Trophoblast cell (in vitro differentiated cells and primary cell): ENCODE data around the gene THEMIS.

Experiments used
- DNase-seq, 2 donors: peaks; one replicate each; pipeline ENCODE4 v3.0.0-alpha.2; 2016
- H2AFZ ChIP-seq: 2 replicates; pipeline ENCODE4 v1.6.1; 2013; ENCODE audit warnings: low read length, moderate library complexity, mild to moderate bottlenecking; ENCODE audit not compliant: insufficient read depth, poor library complexity
- H2AK5ac ChIP-seq: 2 replicates; pipeline ENCODE4 v1.6.1; 2013; ENCODE audit warnings: mild to moderate bottlenecking, low read length
- H2BK120ac ChIP-seq: 2 replicates; pipeline ENCODE4 v1.6.1; 2013; ENCODE audit warnings: low read length, mild to moderate bottlenecking, moderate library complexity; ENCODE audit not compliant: insufficient read depth, poor library complexity
- H2BK12ac ChIP-seq: 2 replicates; pipeline ENCODE4 v1.6.1; 2013; ENCODE audit warnings: mild to moderate bottlenecking, low read length, moderate library complexity
- H2BK5ac ChIP-seq: 2 replicates; pipeline ENCODE4 v1.6.1; 2013; ENCODE audit warnings: low read length, low read depth, moderate library complexity, mild to moderate bottlenecking; ENCODE audit not compliant: poor library complexity
- H3K14ac ChIP-seq: 2 replicates; pipeline ENCODE4 v1.6.1; 2013; ENCODE audit warnings: mild to moderate bottlenecking, low read length
- H3K18ac ChIP-seq: 2 replicates; pipeline ENCODE4 v1.6.1; 2013; ENCODE audit warnings: mild to moderate bottlenecking, low read length
- H3K23ac ChIP-seq: 2 replicates; pipeline ENCODE4 v1.6.1; 2013; ENCODE audit warnings: low read length
- H3K27ac ChIP-seq: 2 replicates; pipeline ENCODE4 v1.5.1; 2013; ENCODE audit warnings: low read depth, mild to moderate bottlenecking, inconsistent platforms, low read length, moderate library complexity
- H3K27me3 ChIP-seq: 2 replicates; pipeline ENCODE4 v1.6.1; 2013; ENCODE audit warnings: inconsistent platforms, mild to moderate bottlenecking, low read length, moderate library complexity; ENCODE audit not compliant: insufficient read depth
- H3K36me3 ChIP-seq, 2 experiments: 1 replicate in 1 of 2; 2 replicates in 1 of 2; pipeline ENCODE4 v1.6.1; 2013; ENCODE audit warnings: low read length in 2 of 2, mild to moderate bottlenecking in 2 of 2, moderate library complexity in 1 of 2; ENCODE audit not compliant: insufficient read depth in 2 of 2, control insufficient read depth in 1 of 2
- H3K4ac ChIP-seq: 2 replicates; pipeline ENCODE4 v1.6.1; 2013; ENCODE audit warnings: low read depth, mild to moderate bottlenecking, low read length, moderate library complexity
- H3K4me1 ChIP-seq, 2 experiments: 1 replicate in 1 of 2; 2 replicates in 1 of 2; pipeline ENCODE4 v1.6.1; 2013; ENCODE audit warnings: low read length in 2 of 2, mild to moderate bottlenecking in 2 of 2, moderate library complexity in 1 of 2; ENCODE audit not compliant: insufficient read depth in 2 of 2, control insufficient read depth in 1 of 2
- H3K4me2 ChIP-seq: 2 replicates; pipeline ENCODE4 v1.6.1; 2013; ENCODE audit warnings: inconsistent platforms, mild to moderate bottlenecking, low read length, moderate library complexity
- H3K4me3 ChIP-seq: 2 replicates; pipeline ENCODE4 v1.5.1; 2013; ENCODE audit warnings: mild to moderate bottlenecking, low read depth, low read length, inconsistent platforms
- H3K79me1 ChIP-seq: one replicate; pipeline ENCODE4 v1.6.1; 2013; ENCODE audit warnings: low read length
- H3K79me2 ChIP-seq: 2 replicates; pipeline ENCODE4 v1.6.1; 2013; ENCODE audit warnings: low read length, mild to moderate bottlenecking; ENCODE audit not compliant: control insufficient read depth, insufficient read depth, poor library complexity
- H3K9ac ChIP-seq: 2 replicates; pipeline ENCODE4 v1.6.1; 2013; ENCODE audit warnings: mild to moderate bottlenecking, low read length
- H3K9me3 ChIP-seq: 2 replicates; pipeline ENCODE4 v1.6.1; 2013; ENCODE audit warnings: low read depth, mild to moderate bottlenecking, control low read depth, inconsistent platforms, low read length; ENCODE audit not compliant: insufficient read depth
- H4K12ac ChIP-seq: 2 replicates; pipeline ENCODE4 v1.6.1; 2013; ENCODE audit warnings: low read depth, mild to moderate bottlenecking, low read length, moderate library complexity
- H4K8ac ChIP-seq: 2 replicates; pipeline ENCODE4 v1.6.1; 2013; ENCODE audit warnings: low read depth, mild to moderate bottlenecking, low read length, moderate library complexity
- H4K91ac ChIP-seq: one replicate; pipeline ENCODE4 v1.6.1; 2013; ENCODE audit warnings: low read depth, mild to moderate bottlenecking, low read length, moderate library complexity
- WGBS: extraction: QIAGEN DNeasy Blood & Tissue Kit; methylation state at CpG from one replicate; pipeline ENCODE4 v1.1.7; 2013; ENCODE audit warnings: missing lambda C conversion rate; ENCODE audit not compliant: insufficient read length, insufficient coverage; ENCODE audit errors: extremely low coverage; 5-methylcytosine and 5-hydroxymethylcytosine counted together

Gene THEMIS

DNA sequence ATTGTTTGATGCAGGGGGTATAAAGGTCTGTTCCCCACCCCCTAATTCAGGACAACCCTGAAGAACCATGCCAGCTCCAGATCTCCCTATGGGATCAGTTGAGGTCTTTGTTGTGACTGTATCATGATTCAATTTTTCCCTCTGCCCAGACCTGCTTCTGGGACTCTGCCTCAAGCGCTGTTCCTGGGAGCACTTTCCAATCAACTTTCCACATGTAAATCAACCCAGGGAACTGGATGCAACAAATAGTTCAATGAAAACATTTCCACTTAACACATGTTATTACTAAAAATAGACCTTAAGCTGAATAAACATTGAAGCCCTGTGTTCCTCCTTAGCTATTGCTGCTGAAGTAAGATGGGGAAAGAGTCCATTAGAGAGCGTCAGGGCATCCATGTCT is 184.4 kb downstream of the THEMIS start:
- H3K4ac ChIP-seq = no peak overlapping the region
- no peak overlapping the region for H3K14ac ChIP-seq
- H3K9me3 ChIP-seq = no peaks in the 10 kb centered on the region
- H2BK120ac ChIP-seq = no peak overlapping the region
- H3K4me2 ChIP-seq = no peak overlapping the region
- no peaks in the 10 kb centered on the region for H3K79me1 ChIP-seq
- H4K8ac ChIP-seq = no peak overlapping the region
- H2AK5ac ChIP-seq = no peak overlapping the region
- no peak overlapping the region for H4K12ac ChIP-seq
- H2BK5ac ChIP-seq = no peak overlapping the region
- H3K36me3 ChIP-seq = no peaks in the 10 kb centered on the region
- DNase-seq = no peak
- H3K79me2 ChIP-seq = no peaks in the 10 kb centered on the region
- no peaks in the 10 kb centered on the region for H3K4me1 ChIP-seq
- H3K4me3 ChIP-seq = no peak overlapping the region
- H4K91ac ChIP-seq = no peak overlapping the region
- no peak overlapping the region for H3K27ac ChIP-seq
- H3K23ac ChIP-seq = no peak overlapping the region
- no peak overlapping the region for H3K9ac ChIP-seq
- H2BK12ac ChIP-seq = no peak overlapping the region
- no peak overlapping the region for H2AFZ ChIP-seq
- WGBS = no CpG with 5 or more reads among the region's 2 CpGs
- H3K27me3 ChIP-seq = no peaks in the 10 kb centered on the region
- no peak overlapping the region for H3K18ac ChIP-seq

DNA sequence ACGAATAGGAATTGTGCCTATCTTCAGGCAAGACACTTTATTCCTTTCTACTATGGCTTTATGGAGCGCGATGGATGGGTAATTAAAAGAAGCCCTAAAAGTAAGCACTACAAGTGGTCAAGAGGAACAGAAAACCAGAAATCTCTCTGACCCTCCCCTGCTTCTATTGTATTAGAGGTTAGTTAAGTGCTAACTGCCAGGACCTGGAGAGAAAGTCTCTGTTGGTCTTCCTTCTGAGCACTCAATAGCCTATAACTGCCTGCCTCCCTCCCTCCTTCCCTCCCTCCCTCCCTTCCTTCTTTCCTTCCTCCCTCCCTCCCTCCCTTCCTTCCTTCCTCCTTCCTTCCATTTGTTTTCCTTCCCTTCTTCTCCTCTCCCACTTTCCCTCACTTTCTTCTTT is 190.2 kb downstream of the THEMIS start:
- H3K14ac ChIP-seq = no peak overlapping the region
- no peak overlapping the region for H2AK5ac ChIP-seq
- H3K23ac ChIP-seq = no peak overlapping the region
- H2BK120ac ChIP-seq = no peak overlapping the region
- H3K4me1 ChIP-seq = no peaks in the 10 kb centered on the region
- H3K36me3 ChIP-seq = no peaks in the 10 kb centered on the region
- no peak overlapping the region for H3K4me2 ChIP-seq
- no CpG with 5 or more reads among the region's 3 CpGs for WGBS
- no peak overlapping the region for H3K27ac ChIP-seq
- no peak for DNase-seq
- no peak overlapping the region for H2AFZ ChIP-seq
- H3K79me2 ChIP-seq = no peaks in the 10 kb centered on the region
- H3K27me3 ChIP-seq = no peaks in the 10 kb centered on the region
- H3K18ac ChIP-seq = no peak overlapping the region
- H4K12ac ChIP-seq = no peak overlapping the region
- no peak overlapping the region for H4K91ac ChIP-seq
- H3K9ac ChIP-seq = no peak overlapping the region
- no peaks in the 10 kb centered on the region for H3K9me3 ChIP-seq
- no peak overlapping the region for H3K4ac ChIP-seq
- no peak overlapping the region for H4K8ac ChIP-seq
- no peak overlapping the region for H2BK5ac ChIP-seq
- no peak overlapping the region for H3K4me3 ChIP-seq
- H2BK12ac ChIP-seq = no peak overlapping the region
- H3K79me1 ChIP-seq = no peaks in the 10 kb centered on the region

DNA sequence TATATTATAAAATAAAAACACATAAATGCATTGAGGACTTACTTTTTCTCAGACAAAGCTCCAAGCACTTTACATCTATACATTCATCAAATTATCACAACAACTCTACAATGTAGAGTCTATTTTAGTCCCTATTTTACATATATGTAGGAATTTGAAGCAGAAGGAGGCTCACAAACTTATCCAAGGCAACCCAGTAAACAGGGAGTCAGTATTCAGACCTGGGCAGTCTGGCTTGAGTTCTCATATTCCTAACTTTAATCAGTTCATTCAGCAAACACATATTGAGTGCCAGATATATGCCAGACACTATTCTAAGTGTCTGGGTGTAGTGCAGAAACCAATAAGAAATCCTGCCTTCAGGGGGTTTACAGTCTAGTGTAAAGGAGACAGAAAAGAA is 194.6 kb downstream of the THEMIS start:
- H3K4ac ChIP-seq = no peak overlapping the region
- no peak overlapping the region for H2BK12ac ChIP-seq
- no peak overlapping the region for H4K12ac ChIP-seq
- no peaks in the 10 kb centered on the region for H3K79me2 ChIP-seq
- no peak overlapping the region for H3K4me3 ChIP-seq
- no peaks in the 10 kb centered on the region for H3K27me3 ChIP-seq
- H3K36me3 ChIP-seq = no peaks in the 10 kb centered on the region
- DNase-seq = no peak
- H3K4me2 ChIP-seq = no peak overlapping the region
- no peak overlapping the region for H3K27ac ChIP-seq
- no peaks in the 10 kb centered on the region for H3K9me3 ChIP-seq
- H4K8ac ChIP-seq = no peak overlapping the region
- no peak overlapping the region for H3K23ac ChIP-seq
- no peak overlapping the region for H4K91ac ChIP-seq
- H3K14ac ChIP-seq = no peak overlapping the region
- no peak overlapping the region for H2AK5ac ChIP-seq
- no peak overlapping the region for H2AFZ ChIP-seq
- H2BK120ac ChIP-seq = no peak overlapping the region
- H3K9ac ChIP-seq = no peak overlapping the region
- H3K18ac ChIP-seq = no peak overlapping the region
- no peak overlapping the region for H2BK5ac ChIP-seq
- no peaks in the 10 kb centered on the region for H3K4me1 ChIP-seq
- H3K79me1 ChIP-seq = no peaks in the 10 kb centered on the region

DNA sequence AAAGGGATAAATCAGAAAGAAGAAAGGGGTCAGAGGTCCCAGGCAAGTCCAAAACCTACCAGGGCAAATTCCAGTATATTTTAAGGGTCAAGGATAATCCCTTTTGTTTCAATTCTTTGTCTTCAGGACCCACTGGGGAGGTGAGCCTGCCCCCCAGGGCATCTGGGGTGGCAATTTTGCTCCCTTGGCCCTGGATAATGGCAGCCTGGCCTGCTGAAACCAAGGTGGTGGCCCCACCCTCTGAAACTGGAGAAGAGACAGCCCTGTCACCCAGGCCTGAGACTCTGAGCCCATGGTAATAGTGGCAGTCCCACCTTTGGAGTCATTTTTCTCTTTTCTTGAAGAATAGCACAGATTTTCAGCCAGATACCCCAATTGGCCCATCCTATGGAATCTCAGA is 205.8 kb downstream of the THEMIS start:
- no peak overlapping the region for H3K23ac ChIP-seq
- no peak overlapping the region for H3K4me3 ChIP-seq
- no peak overlapping the region for H3K4me2 ChIP-seq
- no peaks in the 10 kb centered on the region for H3K4me1 ChIP-seq
- no peak for DNase-seq
- no peak overlapping the region for H2BK5ac ChIP-seq
- H3K79me2 ChIP-seq = no peaks in the 10 kb centered on the region
- no peaks in the 10 kb centered on the region for H3K27me3 ChIP-seq
- no peak overlapping the region for H2BK12ac ChIP-seq
- H3K9me3 ChIP-seq = no peaks in the 10 kb centered on the region
- H4K12ac ChIP-seq = no peak overlapping the region
- no peak overlapping the region for H3K27ac ChIP-seq
- H3K36me3 ChIP-seq = no peaks in the 10 kb centered on the region
- no peak overlapping the region for H2BK120ac ChIP-seq
- H4K91ac ChIP-seq = no peak overlapping the region
- no peak overlapping the region for H4K8ac ChIP-seq
- H3K9ac ChIP-seq = no peak overlapping the region
- no peak overlapping the region for H3K18ac ChIP-seq
- H2AK5ac ChIP-seq = no peak overlapping the region
- no peak overlapping the region for H2AFZ ChIP-seq
- H3K14ac ChIP-seq = no peak overlapping the region
- no peaks in the 10 kb centered on the region for H3K79me1 ChIP-seq
- no peak overlapping the region for H3K4ac ChIP-seq

DNA sequence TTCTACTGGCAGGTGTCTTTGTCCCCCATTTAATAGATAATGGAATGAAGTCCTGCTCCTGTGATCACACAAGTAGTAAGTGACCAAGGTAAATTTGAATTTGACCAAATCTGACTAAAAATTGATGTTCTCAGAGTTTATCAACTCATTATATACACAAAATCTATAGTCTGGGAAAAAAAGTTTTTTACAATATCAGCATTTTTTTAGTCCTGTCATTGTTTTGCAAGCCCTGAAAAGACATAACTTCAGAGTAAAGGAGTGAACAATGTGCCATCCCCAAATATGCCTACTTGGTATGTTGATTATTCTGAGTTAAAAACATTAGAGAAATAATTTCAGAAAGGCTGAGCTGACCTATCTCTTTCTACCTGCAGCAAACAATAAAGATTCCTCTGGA is 209.7 kb downstream of the THEMIS start:
- no peak overlapping the region for H2BK12ac ChIP-seq
- H3K4me3 ChIP-seq = no peak overlapping the region
- no peak overlapping the region for H2AFZ ChIP-seq
- no peak overlapping the region for H3K4ac ChIP-seq
- H3K9me3 ChIP-seq = no peaks in the 10 kb centered on the region
- H2BK5ac ChIP-seq = no peak overlapping the region
- no peaks in the 10 kb centered on the region for H3K79me2 ChIP-seq
- H3K27ac ChIP-seq = no peak overlapping the region
- H2AK5ac ChIP-seq = no peak overlapping the region
- H3K14ac ChIP-seq = no peak overlapping the region
- no peaks in the 10 kb centered on the region for H3K27me3 ChIP-seq
- H4K12ac ChIP-seq = no peak overlapping the region
- no peak overlapping the region for H3K23ac ChIP-seq
- H3K4me1 ChIP-seq = no peaks in the 10 kb centered on the region
- DNase-seq = no peak
- H3K18ac ChIP-seq = no peak overlapping the region
- H3K79me1 ChIP-seq = no peaks in the 10 kb centered on the region
- H3K4me2 ChIP-seq = no peak overlapping the region
- no peak overlapping the region for H3K9ac ChIP-seq
- H4K91ac ChIP-seq = no peak overlapping the region
- H3K36me3 ChIP-seq = no peaks in the 10 kb centered on the region
- H2BK120ac ChIP-seq = no peak overlapping the region
- H4K8ac ChIP-seq = no peak overlapping the region
